ENCODE results near the gene CA12. TPM values are rescaled to one million over a fixed set of nuclear protein-coding genes. Genes with fewer than 3 reads are reported as not detected.

The CA12 gene
- total RNA-seq, 1 donor from 2014 or later: 6.7 TPM

- Histone ChIP-seq H3K27ac (no peak overlapping the region), H3K9me3 (no peaks in the 10 kb centered on the region), H3K4me1 (peaks cover 12% of the 10 kb centered on the region), H3K36me3 (no peaks in the 10 kb centered on the region), H3K27me3 (peaks cover 15% of the 10 kb centered on the region), H3K4me3 (no peak overlapping the region)
- intact Hi-C loops (cut with DNase I): no loop called here
- TF ChIP-seq CTCF (IDR thresholded peaks at IDR 0.05): no peak
- DNase-seq (no peak), ATAC-seq (no peak)
Observed at GRCh38 chr15:63384906-63385305, 3.3 kb upstream of the CA12 start.

- DNase-seq (no peak), ATAC-seq (no peak)
- no peak overlapping the region for H3K4me3 ChIP-seq
- intact Hi-C loops (cut with DNase I): no loop called here
- no peaks in the 10 kb centered on the region for H3K9me3 ChIP-seq
- no peak for TF ChIP-seq CTCF (IDR thresholded peaks at IDR 0.05)
- no peak overlapping the region for H3K27ac ChIP-seq
- no peaks in the 10 kb centered on the region for H3K36me3 ChIP-seq
- peaks cover 28% of the 10 kb centered on the region for H3K27me3 ChIP-seq
- H3K4me1 ChIP-seq: peaks cover 12% of the 10 kb centered on the region
Observed at GRCh38 chr15:63382966-63383710, 1.5 kb upstream of the CA12 start.

GRCh38 chr15:63380808-63381282 is 801 bp downstream of the CA12 start:
- Histone ChIP-seq H3K9me3 (no peaks in the 10 kb centered on the region), H3K4me1 (peaks cover 12% of the 10 kb centered on the region), H3K4me3 (peak overlapping the region; percentile 44), H3K27ac (no peak overlapping the region), H3K36me3 (no peaks in the 10 kb centered on the region), H3K27me3 (peaks cover 28% of the 10 kb centered on the region)
- no peak for TF ChIP-seq CTCF (IDR thresholded peaks at IDR 0.05)
- ATAC-seq (no peak), DNase-seq (no peak)
- intact Hi-C loops (cut with DNase I): no loop called here

GRCh38 chr15:63380151-63380807 is 1.4 kb downstream of the CA12 start:
- no peak overlapping the region for H3K4me3 ChIP-seq
- H3K27me3 ChIP-seq: peaks cover 28% of the 10 kb centered on the region
- intact Hi-C loops (cut with DNase I): no loop called here
- ATAC-seq (no peak), DNase-seq (no peak)
- TF ChIP-seq CTCF (IDR thresholded peaks at IDR 0.05): no peak
- no peaks in the 10 kb centered on the region for H3K36me3 ChIP-seq
- H3K27ac ChIP-seq: no peak overlapping the region
- H3K9me3 ChIP-seq: no peaks in the 10 kb centered on the region
- peaks cover 12% of the 10 kb centered on the region for H3K4me1 ChIP-seq

GRCh38 chr15:63379492-63380150 is 2.0 kb downstream of the CA12 start:
- Histone ChIP-seq H3K4me3 (no peak overlapping the region), H3K36me3 (no peaks in the 10 kb centered on the region), H3K4me1 (peaks cover 18% of the 10 kb centered on the region), H3K27me3 (peaks cover 28% of the 10 kb centered on the region), H3K9me3 (no peaks in the 10 kb centered on the region), H3K27ac (no peak overlapping the region)
- DNase-seq: no peak
- no peak for ATAC-seq
- intact Hi-C loops (cut with DNase I): no loop called here
- no peak for TF ChIP-seq CTCF (IDR thresholded peaks at IDR 0.05)

Data from upper lobe of right lung (tissue), 1 donor.